Ishikawa (cell line): ENCODE measurements around the gene ABCF2.

ENCODE experiments used
- CEBPB ChIP-seq: IDR thresholded peaks from 2 replicates; pipeline ENCODE4 v1.6.1; 2012
- CREB1 ChIP-seq: IDR thresholded peaks from 2 replicates; pipeline ENCODE4 v1.6.1; 2012; ENCODE audit warnings: low read depth
- EGR1 ChIP-seq: IDR thresholded peaks from 2 replicates; pipeline ENCODE4 v1.6.1; 2012
- EP300 ChIP-seq: IDR thresholded peaks from 2 replicates; pipeline ENCODE4 v1.6.1; 2012; ENCODE audit warnings: borderline replicate concordance
- FOXM1 ChIP-seq: IDR thresholded peaks from 2 replicates; pipeline ENCODE4 v1.6.1; 2012; ENCODE audit warnings: low read depth, borderline replicate concordance
- NFIC ChIP-seq: IDR thresholded peaks from 2 replicates; pipeline ENCODE4 v1.6.1; 2012
- RAD21 ChIP-seq: IDR thresholded peaks from 2 replicates; pipeline ENCODE4 v1.6.1; 2012; ENCODE audit warnings: low read depth
- TAF1 ChIP-seq: IDR thresholded peaks from 2 replicates; pipeline ENCODE4 v1.6.1; 2012; ENCODE audit warnings: low read depth, mild to moderate bottlenecking
- TCF12 ChIP-seq: IDR thresholded peaks from 2 replicates; pipeline ENCODE4 v1.6.1; 2012; ENCODE audit warnings: low read depth
- TEAD4 ChIP-seq: IDR thresholded peaks from 2 replicates; pipeline ENCODE4 v1.6.1; 2012
- YY1 ChIP-seq: IDR thresholded peaks from 2 replicates; pipeline ENCODE4 v1.6.1; 2012; ENCODE audit warnings: low read depth
- ZBTB7A ChIP-seq: IDR thresholded peaks from 2 replicates; pipeline ENCODE4 v1.6.1; 2012; ENCODE audit warnings: low read depth
- TF ChIP-seq, protein P1 (sequence below): IDR thresholded peaks from 2 replicates; pipeline ENCODE4 v1.6.1; 2012; ENCODE audit warnings: low read depth, mild to moderate bottlenecking
- TF ChIP-seq, protein P2 (sequence below): IDR thresholded peaks from 2 replicates; pipeline ENCODE4 v1.6.1; 2012
- TF ChIP-seq, protein P3 (sequence below): IDR thresholded peaks from 2 replicates; pipeline ENCODE4 v1.6.1; 2012

The ABCF2 gene

DNA sequence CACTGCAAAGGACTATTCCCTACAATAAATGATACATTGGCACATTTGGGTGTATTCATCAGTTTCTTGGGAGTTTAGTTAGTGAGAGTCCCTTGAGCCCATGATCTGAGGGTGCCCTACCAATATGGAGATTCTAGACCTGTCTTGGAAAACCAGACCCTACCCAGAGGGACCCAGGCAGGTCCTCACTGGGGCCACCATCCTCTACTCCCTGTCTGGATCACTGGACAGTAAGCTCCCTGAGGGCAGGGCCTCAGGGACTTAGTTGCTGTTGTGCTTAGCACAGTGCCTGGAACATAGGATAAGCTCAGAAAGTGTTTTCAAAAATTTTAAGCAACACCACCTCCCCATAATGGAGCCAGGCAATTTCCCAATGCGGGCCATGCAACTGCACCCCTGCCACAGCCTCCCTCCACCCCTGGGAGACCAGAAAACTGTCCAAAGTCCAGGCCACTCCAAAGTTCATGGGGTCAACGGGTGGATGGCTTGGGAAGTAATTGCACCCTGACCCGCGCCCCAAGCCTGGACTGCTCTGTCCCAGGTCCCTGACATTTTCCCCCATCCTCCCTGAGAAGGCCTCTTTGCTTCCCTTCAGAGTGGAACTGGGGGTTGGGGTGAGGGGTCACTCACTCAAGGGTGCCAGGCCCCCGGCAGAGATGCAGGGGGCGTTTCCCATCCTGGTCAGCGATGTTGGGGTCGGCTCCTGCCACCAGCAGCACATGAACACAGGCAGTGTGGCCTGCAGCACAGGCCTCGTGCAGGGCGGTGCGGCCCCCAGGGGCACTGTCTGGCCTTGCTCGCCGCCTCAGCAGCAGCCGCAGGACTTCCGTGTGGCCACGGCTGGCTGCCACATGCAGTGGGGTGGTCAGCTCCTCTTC is 41.0 kb downstream of the ABCF2 start:
- TF ChIP-seq TCF12 (no peak), EGR1 (no peak), CEBPB (no peak), EP300 (no peak), RAD21 (no peak), NFIC (no peak), CREB1 (no peak), TEAD4 (no peak), FOXM1 (no peak), YY1 (no peak), ZBTB7A (no peak), TAF1 (no peak)
- TF ChIP-seq, protein P1, sequence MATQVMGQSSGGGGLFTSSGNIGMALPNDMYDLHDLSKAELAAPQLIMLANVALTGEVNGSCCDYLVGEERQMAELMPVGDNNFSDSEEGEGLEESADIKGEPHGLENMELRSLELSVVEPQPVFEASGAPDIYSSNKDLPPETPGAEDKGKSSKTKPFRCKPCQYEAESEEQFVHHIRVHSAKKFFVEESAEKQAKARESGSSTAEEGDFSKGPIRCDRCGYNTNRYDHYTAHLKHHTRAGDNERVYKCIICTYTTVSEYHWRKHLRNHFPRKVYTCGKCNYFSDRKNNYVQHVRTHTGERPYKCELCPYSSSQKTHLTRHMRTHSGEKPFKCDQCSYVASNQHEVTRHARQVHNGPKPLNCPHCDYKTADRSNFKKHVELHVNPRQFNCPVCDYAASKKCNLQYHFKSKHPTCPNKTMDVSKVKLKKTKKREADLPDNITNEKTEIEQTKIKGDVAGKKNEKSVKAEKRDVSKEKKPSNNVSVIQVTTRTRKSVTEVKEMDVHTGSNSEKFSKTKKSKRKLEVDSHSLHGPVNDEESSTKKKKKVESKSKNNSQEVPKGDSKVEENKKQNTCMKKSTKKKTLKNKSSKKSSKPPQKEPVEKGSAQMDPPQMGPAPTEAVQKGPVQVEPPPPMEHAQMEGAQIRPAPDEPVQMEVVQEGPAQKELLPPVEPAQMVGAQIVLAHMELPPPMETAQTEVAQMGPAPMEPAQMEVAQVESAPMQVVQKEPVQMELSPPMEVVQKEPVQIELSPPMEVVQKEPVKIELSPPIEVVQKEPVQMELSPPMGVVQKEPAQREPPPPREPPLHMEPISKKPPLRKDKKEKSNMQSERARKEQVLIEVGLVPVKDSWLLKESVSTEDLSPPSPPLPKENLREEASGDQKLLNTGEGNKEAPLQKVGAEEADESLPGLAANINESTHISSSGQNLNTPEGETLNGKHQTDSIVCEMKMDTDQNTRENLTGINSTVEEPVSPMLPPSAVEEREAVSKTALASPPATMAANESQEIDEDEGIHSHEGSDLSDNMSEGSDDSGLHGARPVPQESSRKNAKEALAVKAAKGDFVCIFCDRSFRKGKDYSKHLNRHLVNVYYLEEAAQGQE: no peak
- TF ChIP-seq, protein P2, sequence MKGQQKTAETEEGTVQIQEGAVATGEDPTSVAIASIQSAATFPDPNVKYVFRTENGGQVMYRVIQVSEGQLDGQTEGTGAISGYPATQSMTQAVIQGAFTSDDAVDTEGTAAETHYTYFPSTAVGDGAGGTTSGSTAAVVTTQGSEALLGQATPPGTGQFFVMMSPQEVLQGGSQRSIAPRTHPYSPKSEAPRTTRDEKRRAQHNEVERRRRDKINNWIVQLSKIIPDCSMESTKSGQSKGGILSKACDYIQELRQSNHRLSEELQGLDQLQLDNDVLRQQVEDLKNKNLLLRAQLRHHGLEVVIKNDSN: no peak
- TF ChIP-seq, protein P3, sequence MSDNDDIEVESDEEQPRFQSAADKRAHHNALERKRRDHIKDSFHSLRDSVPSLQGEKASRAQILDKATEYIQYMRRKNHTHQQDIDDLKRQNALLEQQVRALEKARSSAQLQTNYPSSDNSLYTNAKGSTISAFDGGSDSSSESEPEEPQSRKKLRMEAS: no peak

DNA sequence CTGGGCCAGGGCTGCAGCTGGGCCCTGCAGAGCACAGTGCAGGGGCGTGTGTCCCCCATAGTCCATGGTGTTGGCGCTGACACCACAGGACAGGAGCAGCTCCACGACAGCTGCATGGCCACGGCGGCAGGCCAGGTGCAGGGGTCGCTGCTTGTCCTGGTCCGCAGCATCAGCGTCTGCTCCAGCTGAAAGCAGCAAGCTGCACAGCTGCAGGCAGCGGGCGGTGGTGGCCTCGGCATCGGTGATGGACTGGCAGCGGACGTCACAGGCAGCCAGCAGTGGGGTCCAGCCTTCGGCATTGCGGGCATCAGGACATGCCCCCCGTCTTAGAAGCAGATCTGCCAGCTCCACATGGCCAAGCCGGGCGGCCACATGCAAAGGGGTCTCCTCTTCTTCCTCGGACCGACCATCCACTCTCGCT is 46.0 kb downstream of the ABCF2 start:
- TF ChIP-seq EP300: no peak
- TF ChIP-seq ZBTB7A: no peak
- TF ChIP-seq FOXM1: no peak
- TF ChIP-seq, protein P3: no peak
- TF ChIP-seq TCF12: no peak

DNA sequence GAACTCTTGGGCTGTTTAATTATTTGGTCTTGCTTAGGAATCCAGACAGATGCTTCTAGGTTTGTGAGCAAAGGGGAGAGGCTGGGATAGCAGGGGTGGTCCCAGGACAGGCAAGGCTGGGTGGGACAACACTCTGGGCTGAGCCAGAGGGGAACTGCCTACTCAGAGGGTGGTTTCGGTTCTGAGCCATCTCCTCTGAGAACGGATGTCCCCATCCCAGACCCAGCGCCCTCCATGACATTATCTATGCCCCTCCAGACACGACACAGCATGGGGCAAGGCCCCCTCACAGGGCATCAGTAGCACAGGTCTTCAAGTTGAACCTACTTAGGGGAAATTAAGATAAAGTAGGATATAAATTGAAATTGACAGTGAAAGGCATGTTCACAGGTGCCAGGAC is 47.1 kb downstream of the ABCF2 start:
- TF ChIP-seq EGR1 (no peak), CEBPB (no peak), CREB1 (no peak)
- TF ChIP-seq, protein P3: no peak

DNA sequence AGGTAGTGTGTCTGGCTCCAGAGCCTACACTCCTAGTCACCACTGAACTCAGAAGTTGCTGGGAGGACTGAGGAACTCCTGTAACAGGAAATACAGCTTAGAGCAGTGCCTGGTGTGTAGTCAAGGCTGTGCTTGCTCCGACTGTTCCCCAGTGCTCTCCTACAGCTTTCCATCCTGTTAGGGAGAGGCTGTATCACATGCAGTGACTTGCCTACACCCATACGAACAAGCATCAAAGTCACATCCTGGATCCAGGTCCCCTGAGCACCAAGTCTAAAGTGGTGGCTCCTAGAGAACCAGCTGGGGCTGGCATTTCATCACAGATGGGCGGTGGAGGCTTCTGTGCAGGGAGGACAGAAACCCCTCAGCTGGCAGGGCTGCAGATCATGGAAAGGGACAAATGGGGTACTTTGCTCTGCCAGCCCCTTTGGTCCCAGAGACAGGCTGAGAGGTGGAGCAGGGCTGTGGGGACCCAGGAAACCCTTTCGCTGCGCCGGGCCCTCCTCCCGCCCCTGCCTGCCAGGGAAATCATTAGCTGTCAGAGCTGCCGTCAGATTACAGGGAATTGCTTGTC is 47.6 kb downstream of the ABCF2 start:
- TF ChIP-seq TAF1 (no peak), TCF12 (no peak), ZBTB7A (no peak), RAD21 (no peak), EP300 (no peak), YY1 (no peak), CREB1 (no peak)
- TF ChIP-seq, protein P2: no peak

DNA sequence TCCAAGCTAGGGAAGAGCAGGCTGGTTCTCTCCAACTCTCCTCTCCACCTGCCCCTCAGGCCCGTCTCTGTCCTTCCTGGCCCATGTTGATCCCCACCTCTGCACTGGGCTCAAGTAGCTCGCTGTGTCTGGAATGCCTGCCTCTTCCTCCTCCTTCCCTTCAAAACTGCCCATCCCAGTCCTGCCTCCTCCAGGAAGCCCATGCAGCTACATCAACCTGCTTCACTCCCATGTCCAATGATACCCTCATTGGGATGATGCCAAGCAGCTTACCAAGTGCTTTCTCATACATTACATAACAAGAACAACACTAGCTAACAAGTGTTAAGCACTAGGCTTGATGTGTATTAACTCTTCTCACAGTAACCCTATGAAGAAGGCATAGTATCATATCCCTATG is 48.2 kb downstream of the ABCF2 start:
- TF ChIP-seq EP300 (no peak), CEBPB (no peak), NFIC (no peak)
- TF ChIP-seq, protein P1: no peak

DNA sequence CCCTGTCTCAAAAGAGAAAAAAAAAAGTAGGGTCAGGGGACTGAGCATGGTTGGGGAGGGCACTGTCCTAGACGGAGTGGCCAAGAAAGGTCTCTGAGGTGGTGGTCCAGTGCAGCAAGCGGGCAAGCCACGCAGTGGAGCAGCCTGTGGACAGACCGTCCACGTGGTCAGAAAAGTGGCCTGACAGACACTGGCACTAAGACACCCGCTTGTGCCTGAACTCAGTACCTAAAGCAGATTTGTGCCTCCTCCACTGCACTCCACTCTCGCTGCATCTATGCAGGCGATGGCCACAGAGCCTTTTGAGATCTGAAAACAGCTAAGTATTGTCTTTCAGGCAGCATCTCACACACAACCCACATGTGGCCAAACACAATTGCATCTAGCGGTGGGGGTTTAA is 48.8 kb downstream of the ABCF2 start:
- TF ChIP-seq FOXM1 (no peak), TAF1 (no peak), CREB1 (no peak), ZBTB7A (no peak), RAD21 (no peak), TCF12 (no peak), TEAD4 (no peak)
- TF ChIP-seq, protein P3: no peak
- TF ChIP-seq, protein P2: no peak
